ENCODE measurements around the gene ATP1B4. TPM values are rescaled to one million over a fixed set of nuclear protein-coding genes. Genes with fewer than 3 reads are reported as not detected.

Gene ATP1B4
- total and polyA plus RNA-seq, 2 of the 8 experiments (the other 6 are each of a cell fraction or from before 2014, with no cell fraction given) = not detected

DNA sequence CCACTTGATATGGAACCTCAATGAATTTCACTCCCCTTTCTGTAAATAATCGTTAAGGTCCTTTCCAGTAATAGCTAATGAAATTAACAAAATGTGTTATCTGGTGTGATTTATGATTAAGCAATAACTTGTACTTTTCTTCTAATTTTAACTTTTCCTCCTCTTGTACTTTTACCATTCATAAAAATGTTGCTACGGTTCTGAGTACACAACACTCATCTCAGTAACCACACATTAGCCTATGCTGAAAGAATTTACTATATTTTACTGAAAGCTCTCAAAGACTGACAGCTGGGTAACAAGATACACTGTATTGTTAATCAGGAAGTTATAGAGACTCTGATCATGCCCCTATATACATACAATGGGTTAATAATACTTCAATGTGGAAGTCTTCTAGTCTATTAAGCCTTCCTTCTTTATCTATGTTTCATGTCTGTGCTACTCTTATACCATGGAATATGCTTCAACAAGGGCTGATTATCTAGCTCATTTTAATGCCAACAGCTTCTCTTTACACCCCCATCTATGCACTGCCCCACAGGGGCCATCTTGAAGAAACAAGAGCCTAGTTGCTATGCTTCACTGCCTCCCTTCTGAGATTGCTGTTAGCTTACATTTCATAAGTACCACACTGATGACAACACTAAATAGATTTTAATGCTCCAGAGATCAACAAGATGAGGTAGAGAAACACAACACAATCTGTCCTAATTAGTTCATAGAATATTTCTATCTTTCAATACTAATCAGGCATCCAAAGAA lies 68.1 kb downstream of the ATP1B4 start (continued):
- TF ChIP-seq, protein P1, sequence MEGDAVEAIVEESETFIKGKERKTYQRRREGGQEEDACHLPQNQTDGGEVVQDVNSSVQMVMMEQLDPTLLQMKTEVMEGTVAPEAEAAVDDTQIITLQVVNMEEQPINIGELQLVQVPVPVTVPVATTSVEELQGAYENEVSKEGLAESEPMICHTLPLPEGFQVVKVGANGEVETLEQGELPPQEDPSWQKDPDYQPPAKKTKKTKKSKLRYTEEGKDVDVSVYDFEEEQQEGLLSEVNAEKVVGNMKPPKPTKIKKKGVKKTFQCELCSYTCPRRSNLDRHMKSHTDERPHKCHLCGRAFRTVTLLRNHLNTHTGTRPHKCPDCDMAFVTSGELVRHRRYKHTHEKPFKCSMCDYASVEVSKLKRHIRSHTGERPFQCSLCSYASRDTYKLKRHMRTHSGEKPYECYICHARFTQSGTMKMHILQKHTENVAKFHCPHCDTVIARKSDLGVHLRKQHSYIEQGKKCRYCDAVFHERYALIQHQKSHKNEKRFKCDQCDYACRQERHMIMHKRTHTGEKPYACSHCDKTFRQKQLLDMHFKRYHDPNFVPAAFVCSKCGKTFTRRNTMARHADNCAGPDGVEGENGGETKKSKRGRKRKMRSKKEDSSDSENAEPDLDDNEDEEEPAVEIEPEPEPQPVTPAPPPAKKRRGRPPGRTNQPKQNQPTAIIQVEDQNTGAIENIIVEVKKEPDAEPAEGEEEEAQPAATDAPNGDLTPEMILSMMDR (IDR thresholded peaks at IDR 0.05; ENCODE audit: control extremely low read depth in 1 of 3, insufficient read depth in 1 of 3, low read depth in 1 of 3, low read length in 3 of 3) = no peak
- TF ChIP-seq YY1 (IDR thresholded peaks at IDR 0.05; ENCODE audit: low read depth, low read length) = no peak
- no peak for TF ChIP-seq SRF (IDR thresholded peaks at IDR 0.05; ENCODE audit: low read depth, low read length)
- no peak for TF ChIP-seq EZH2 (IDR thresholded peaks at IDR 0.05; ENCODE audit: low read depth, low read length, severe bottlenecking)
- TF ChIP-seq TBP (IDR thresholded peaks at IDR 0.05; ENCODE audit: low read depth, low read length) = no peak
- TF ChIP-seq, protein P2, sequence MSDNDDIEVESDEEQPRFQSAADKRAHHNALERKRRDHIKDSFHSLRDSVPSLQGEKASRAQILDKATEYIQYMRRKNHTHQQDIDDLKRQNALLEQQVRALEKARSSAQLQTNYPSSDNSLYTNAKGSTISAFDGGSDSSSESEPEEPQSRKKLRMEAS (IDR thresholded peaks at IDR 0.05) = no peak

Other genes starting within 250 kb of the ATP1B4 start
- not detected in 2 replicates for gene RHOXF1, start 246.2 kb upstream of the ATP1B4 start, total RNA-seq (2021; fragmentation: NEBNext Ultra II Directional; extraction: Animal tissue kit (Norgen Biotek cat#: 25700))
- not detected in 2 replicates for gene RHOXF1, start 246.2 kb upstream of the ATP1B4 start, polyA plus RNA-seq (2011; rRNA removed)
- not detected in 2 replicates for gene RHOXF2, start 203.5 kb upstream of the ATP1B4 start, total RNA-seq (2021; fragmentation: NEBNext Ultra II Directional; extraction: Animal tissue kit (Norgen Biotek cat#: 25700))
- not detected in 2 replicates for gene RHOXF2, start 203.5 kb upstream of the ATP1B4 start, polyA plus RNA-seq (2011; rRNA removed)
- gene ZBTB33, start 111.3 kb upstream of the ATP1B4 start, total RNA-seq (2021; fragmentation: NEBNext Ultra II Directional; extraction: Animal tissue kit (Norgen Biotek cat#: 25700)) = 14.4 and 14.9 TPM in 2 replicates
- gene ZBTB33, start 111.3 kb upstream of the ATP1B4 start, polyA plus RNA-seq (2011; rRNA removed) = 2.4 and 3.4 TPM in 2 replicates
- gene TMEM255A, start 50.6 kb upstream of the ATP1B4 start, total RNA-seq (2021; fragmentation: NEBNext Ultra II Directional; extraction: Animal tissue kit (Norgen Biotek cat#: 25700)) = 0.23 and 0.73 TPM in 2 replicates
- gene TMEM255A, start 50.6 kb upstream of the ATP1B4 start, polyA plus RNA-seq (2011; rRNA removed) = 1.1 and 2.3 TPM in 2 replicates
- gene LAMP2, start 107.2 kb downstream of the ATP1B4 start, total RNA-seq (2021; fragmentation: NEBNext Ultra II Directional; extraction: Animal tissue kit (Norgen Biotek cat#: 25700)) = 29.9 and 31.4 TPM in 2 replicates
- gene LAMP2, start 107.2 kb downstream of the ATP1B4 start, polyA plus RNA-seq (2011; rRNA removed) = 14.3 and 21.2 TPM in 2 replicates
- gene CUL4B, start 198.9 kb downstream of the ATP1B4 start, total RNA-seq (2021; fragmentation: NEBNext Ultra II Directional; extraction: Animal tissue kit (Norgen Biotek cat#: 25700)) = 44.0 and 46.1 TPM in 2 replicates
- gene CUL4B, start 198.9 kb downstream of the ATP1B4 start, polyA plus RNA-seq (2011; rRNA removed) = 9.0 and 11.7 TPM in 2 replicates
- 31.6 and 33.0 TPM in 2 replicates for gene MCTS1, start 242.0 kb downstream of the ATP1B4 start, total RNA-seq (2021; fragmentation: NEBNext Ultra II Directional; extraction: Animal tissue kit (Norgen Biotek cat#: 25700))
- 9.6 and 19.2 TPM in 2 replicates for gene MCTS1, start 242.0 kb downstream of the ATP1B4 start, polyA plus RNA-seq (2011; rRNA removed)